SK-N-SH (cell line): ENCODE results near the gene BAIAP2. TPM values are rescaled to one million over a fixed set of nuclear protein-coding genes. Genes with fewer than 3 reads are reported as not detected.

Experiments used
- CTCF ChIA-PET: fragments of 300-600, 350-600 bp; formaldehyde crosslinking; extraction: SDS; loops from one replicate; lab custom pipeline; 2021; lab: Yijun Ruan, JAX
- POLR2A ChIA-PET: fragments of 350-600 bp; sonication (Branson Sonifier 250); formaldehyde crosslinking; extraction: SDS; loops from one replicate; lab custom pipeline; 2020; ENCODE audit warnings: antibody characterized with exemption, inconsistent platforms; lab: Yijun Ruan, JAX
- DNase-seq: peaks from one replicate; pipeline ENCODE4 v3.0.0; 2012
- H2AFZ ChIP-seq: fragments of 200-600 bp; sonication (generic); 2 replicates; pipeline ENCODE4 v1.8.1; 2016; ENCODE audit warnings: antibody characterized with exemption, mild to moderate bottlenecking, low read depth
- H3F3A ChIP-seq: fragments of 200-600 bp; sonication (generic); replicated peaks from 2 replicates; pipeline ENCODE3; 2016; ENCODE audit warnings: antibody characterized with exemption, mild to moderate bottlenecking; ENCODE audit not compliant: insufficient read depth
- H3K27ac ChIP-seq, 2 experiments: fragments of 200-500 bp in 1 of 2; fragments of 200-600 bp in 1 of 2; sonication (Bioruptor generic) in 1 of 2; sonication (generic), shearing (Covaris generic) in 1 of 2; 2 replicates each; pipeline versions ENCODE4 v1.5.1 to v1.6.1; 2014 to 2016; ENCODE audit warnings: low read depth in 2 of 2, inconsistent platforms in 1 of 2, low read length in 1 of 2, mild to moderate bottlenecking in 1 of 2, mixed read lengths in 1 of 2
- H3K27me3 ChIP-seq: fragments of 200-600 bp; sonication (generic), shearing (Covaris generic); 2 replicates; pipeline ENCODE4 v1.6.1; 2016; ENCODE audit warnings: mixed run types; ENCODE audit not compliant: insufficient read depth
- H3K36me3 ChIP-seq, 2 experiments: fragments of 200-500 bp in 1 of 2; fragments of 200-600 bp in 1 of 2; sonication (Bioruptor generic) in 1 of 2; sonication (generic) in 1 of 2; replicated peaks in 1 of 2; 2 replicates each; pipeline versions ENCODE3 to v1.5.1; 2014 to 2016; ENCODE audit warnings: low read length in 1 of 2, mild to moderate bottlenecking in 1 of 2; ENCODE audit not compliant: insufficient read depth in 2 of 2, control insufficient read depth in 1 of 2
- H3K4me1 ChIP-seq, 2 experiments: fragments of 200-500 bp in 1 of 2; fragments of 200-600 bp in 1 of 2; sonication (Bioruptor generic) in 1 of 2; sonication (generic), shearing (Covaris generic) in 1 of 2; 2 replicates each; pipeline versions ENCODE4 v1.5.1 to v1.6.1; 2014 to 2016; ENCODE audit warnings: low read depth in 1 of 2, low read length in 1 of 2, mixed run types in 1 of 2; ENCODE audit not compliant: insufficient read depth in 2 of 2, control insufficient read depth in 1 of 2
- H3K4me2 ChIP-seq: fragments of 200-600 bp; sonication (generic), shearing (Covaris generic); 2 replicates; pipeline ENCODE4 v1.6.1; 2017; ENCODE audit warnings: mixed run types
- H3K4me3 ChIP-seq, 2 experiments: fragments of 200-500 bp in 1 of 2; fragments of 200-600 bp in 1 of 2; sonication (Bioruptor generic) in 1 of 2; sonication (generic), shearing (Covaris generic) in 1 of 2; 2 replicates each; pipeline versions ENCODE4 v1.5.1 to v1.8.1; 2014 to 2016; ENCODE audit warnings: low read depth in 2 of 2, inconsistent platforms in 1 of 2, low read length in 1 of 2, mild to moderate bottlenecking in 1 of 2, mixed read lengths in 1 of 2, moderate library complexity in 1 of 2
- H3K79me2 ChIP-seq: fragments of 200-600 bp; sonication (generic); 2 replicates; pipeline ENCODE4 v1.8.1; 2017; ENCODE audit warnings: mild to moderate bottlenecking; ENCODE audit not compliant: insufficient read depth
- H3K9ac ChIP-seq: fragments of 200-600 bp; sonication (generic); 2 replicates; pipeline ENCODE4 v1.6.1; 2017; ENCODE audit warnings: mixed run types
- H3K9me2 ChIP-seq: fragments of 200-600 bp; sonication (generic); 2 replicates; pipeline ENCODE4 v1.6.1; 2017; ENCODE audit warnings: mixed run types
- H3K9me3 ChIP-seq: fragments of 200-600 bp; sonication (generic); 2 replicates; pipeline ENCODE4 v1.6.1; 2017; ENCODE audit warnings: mixed run types, mild to moderate bottlenecking, moderate library complexity
- H4K20me1 ChIP-seq: fragments of 200-600 bp; sonication (generic); 2 replicates; pipeline ENCODE4 v1.6.1; 2017; ENCODE audit warnings: mild to moderate bottlenecking, mixed run types; ENCODE audit not compliant: insufficient read depth
- EP300 ChIP-seq, 2 experiments: IDR thresholded peaks; 2 replicates each; pipeline versions ENCODE4 v1.4.0 to v1.6.1; 2012; ENCODE audit warnings: borderline replicate concordance in 1 of 2, low read depth in 1 of 2, low read length in 1 of 2
- EZH2phosphoT487 ChIP-seq: fragments of 200-600 bp; sonication (generic); IDR thresholded peaks from 2 replicates; pipeline ENCODE4 v1.6.1; 2017; ENCODE audit warnings: low read depth, mixed run types, mild to moderate bottlenecking, antibody characterized with exemption, moderate library complexity, borderline replicate concordance
- FOSL2 ChIP-seq: IDR thresholded peaks from 2 replicates; pipeline ENCODE4 v1.4.0; 2012; ENCODE audit warnings: low read depth, mild to moderate bottlenecking, moderate library complexity, borderline replicate concordance
- FOXJ3 ChIP-seq: sonication (generic); formaldehyde crosslinking; IDR thresholded peaks from 2 replicates; pipeline ENCODE4 v1.5.1; 2020; ENCODE audit warnings: mild to moderate bottlenecking, missing genetic modification reagents
- FOXM1 ChIP-seq: IDR thresholded peaks from 2 replicates; pipeline ENCODE4 v1.4.0; 2012; ENCODE audit warnings: low read depth, mild to moderate bottlenecking
- JUND ChIP-seq: IDR thresholded peaks from 2 replicates; pipeline ENCODE4 v1.4.0; 2012
- MEF2A ChIP-seq: IDR thresholded peaks from 2 replicates; pipeline ENCODE4 v1.4.0; 2012; ENCODE audit warnings: low read depth, borderline replicate concordance
- MXI1 ChIP-seq: IDR thresholded peaks from 2 replicates; pipeline ENCODE4 v1.6.1; 2012; ENCODE audit warnings: mild to moderate bottlenecking, low read depth, low read length, improper control_type of control experiment
- POLR2AphosphoS5 ChIP-seq: IDR thresholded peaks from 2 replicates; pipeline ENCODE4 v1.6.1; 2012; ENCODE audit warnings: low read depth, low read length
- RAD21 ChIP-seq: IDR thresholded peaks from 2 replicates; pipeline ENCODE4 v1.6.1; 2012; ENCODE audit warnings: mild to moderate bottlenecking, low read length
- RCOR1 ChIP-seq: fragments of 150-350 bp; IDR thresholded peaks from 2 replicates; pipeline ENCODE4 v1.6.1; 2017; ENCODE audit warnings: antibody characterized with exemption, low read length
- RFX5 ChIP-seq: IDR thresholded peaks from 2 replicates; pipeline ENCODE4 v1.6.1; 2012; ENCODE audit warnings: mild to moderate bottlenecking, improper control_type of control experiment, low read length
- SIN3A ChIP-seq: IDR thresholded peaks from 2 replicates; pipeline ENCODE4 v1.6.1; 2012; ENCODE audit warnings: low read depth, mild to moderate bottlenecking, low read length, moderate library complexity, borderline replicate concordance
- TAF1 ChIP-seq: IDR thresholded peaks from 2 replicates; pipeline ENCODE4 v1.6.1; 2012; ENCODE audit warnings: low read depth, mild to moderate bottlenecking, low read length, moderate library complexity, borderline replicate concordance
- TCF12 ChIP-seq: IDR thresholded peaks from 2 replicates; pipeline ENCODE4 v1.4.0; 2012
- USF2 ChIP-seq: fragments of 150-350 bp; IDR thresholded peaks from 2 replicates; pipeline ENCODE4 v1.6.1; 2017; ENCODE audit warnings: antibody characterized with exemption, low read length, low read depth, borderline replicate concordance
- WGBS: methylation state at CpG from one replicate; pipeline ENCODE4 v1.1.6; 2017; ENCODE audit warnings: low lambda C conversion rate; 5-methylcytosine and 5-hydroxymethylcytosine counted together
- polyA plus RNA-seq, 3 experiments: library from polyadenylated mRNA; depleted of rRNA; stranded (reverse); fragments of >200 nt; gene quantifications; 2 replicates each; pipeline ENCODE4 v1.2.3, GENCODE V29; 2012
- TF ChIP-seq, protein P1 (sequence below): IDR thresholded peaks from 2 replicates; pipeline ENCODE4 v1.6.1; 2012; ENCODE audit warnings: mild to moderate bottlenecking, low read depth, low read length, moderate library complexity
- TF ChIP-seq, protein P2 (sequence below): IDR thresholded peaks from 2 replicates; pipeline ENCODE4; 2012
- TF ChIP-seq, protein P3 (sequence below): IDR thresholded peaks from 2 replicates; pipeline ENCODE4 v1.4.0; 2012; ENCODE audit warnings: low read depth

The BAIAP2 gene
- polyA plus RNA-seq, 1 of the 3 experiments (the other 2 are of a cell fraction) = 19.8 TPM

DNA sequence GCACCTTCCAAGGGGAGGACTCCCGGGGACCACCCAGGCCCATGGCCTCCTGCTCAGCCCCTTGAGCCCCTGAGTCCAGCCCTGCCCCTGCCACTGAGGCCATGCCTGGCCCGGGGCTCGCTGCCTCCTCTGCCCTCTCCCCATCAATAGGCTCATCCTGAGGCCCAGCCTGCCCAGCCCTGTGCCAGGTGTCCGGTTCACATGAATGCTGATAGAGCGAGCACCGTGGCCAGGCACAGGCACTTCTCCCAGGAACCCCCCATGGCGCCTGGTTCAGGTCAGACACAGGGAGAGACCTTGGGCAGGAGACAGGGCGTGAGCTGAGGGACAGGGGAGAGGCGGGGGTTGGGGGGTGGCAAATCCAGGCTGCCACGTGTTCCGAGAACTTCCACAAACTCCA lies 127.5 kb downstream of the BAIAP2 start:
- Histone ChIP-seq H3K9me2 (no peaks in the 10 kb centered on the region), H4K20me1 (no peaks in the 10 kb centered on the region), H2AFZ (no peak overlapping the region), H3F3A (peaks cover 12% of the 10 kb centered on the region), H3K9me3 (no peaks in the 10 kb centered on the region), H3K4me3 (no peak overlapping the region), H3K4me1 (peaks cover 0 to 26% of the 10 kb centered on the region in 2 experiments; a peak in 1 of 4 replicates), H3K27ac (no peak overlapping the region), H3K36me3 (no peaks in the 10 kb centered on the region), H3K4me2 (no peak overlapping the region), H3K9ac (no peak overlapping the region), H3K27me3 (peaks cover 19% of the 10 kb centered on the region; the same call in 1 of the 2 replicates), H3K79me2 (no peaks in the 10 kb centered on the region)
- DNase-seq = no peak
- TF ChIP-seq EZH2phosphoT487 (no peak), SIN3A (no peak), JUND (no peak), MXI1 (no peak), EP300 (IDR thresholded peaks at IDR 0.05; ENCODE audit: borderline replicate concordance in 1 of 2, low read depth in 1 of 2, low read length in 1 of 2) (no peak), RAD21 (no peak), FOXJ3 (CRISPR knock-in tag) (no peak), FOSL2 (no peak), TAF1 (no peak), RFX5 (no peak), TCF12 (no peak), MEF2A (no peak), POLR2AphosphoS5 (no peak), RCOR1 (no peak), FOXM1 (no peak), USF2 (no peak)
- TF ChIP-seq, protein P1, sequence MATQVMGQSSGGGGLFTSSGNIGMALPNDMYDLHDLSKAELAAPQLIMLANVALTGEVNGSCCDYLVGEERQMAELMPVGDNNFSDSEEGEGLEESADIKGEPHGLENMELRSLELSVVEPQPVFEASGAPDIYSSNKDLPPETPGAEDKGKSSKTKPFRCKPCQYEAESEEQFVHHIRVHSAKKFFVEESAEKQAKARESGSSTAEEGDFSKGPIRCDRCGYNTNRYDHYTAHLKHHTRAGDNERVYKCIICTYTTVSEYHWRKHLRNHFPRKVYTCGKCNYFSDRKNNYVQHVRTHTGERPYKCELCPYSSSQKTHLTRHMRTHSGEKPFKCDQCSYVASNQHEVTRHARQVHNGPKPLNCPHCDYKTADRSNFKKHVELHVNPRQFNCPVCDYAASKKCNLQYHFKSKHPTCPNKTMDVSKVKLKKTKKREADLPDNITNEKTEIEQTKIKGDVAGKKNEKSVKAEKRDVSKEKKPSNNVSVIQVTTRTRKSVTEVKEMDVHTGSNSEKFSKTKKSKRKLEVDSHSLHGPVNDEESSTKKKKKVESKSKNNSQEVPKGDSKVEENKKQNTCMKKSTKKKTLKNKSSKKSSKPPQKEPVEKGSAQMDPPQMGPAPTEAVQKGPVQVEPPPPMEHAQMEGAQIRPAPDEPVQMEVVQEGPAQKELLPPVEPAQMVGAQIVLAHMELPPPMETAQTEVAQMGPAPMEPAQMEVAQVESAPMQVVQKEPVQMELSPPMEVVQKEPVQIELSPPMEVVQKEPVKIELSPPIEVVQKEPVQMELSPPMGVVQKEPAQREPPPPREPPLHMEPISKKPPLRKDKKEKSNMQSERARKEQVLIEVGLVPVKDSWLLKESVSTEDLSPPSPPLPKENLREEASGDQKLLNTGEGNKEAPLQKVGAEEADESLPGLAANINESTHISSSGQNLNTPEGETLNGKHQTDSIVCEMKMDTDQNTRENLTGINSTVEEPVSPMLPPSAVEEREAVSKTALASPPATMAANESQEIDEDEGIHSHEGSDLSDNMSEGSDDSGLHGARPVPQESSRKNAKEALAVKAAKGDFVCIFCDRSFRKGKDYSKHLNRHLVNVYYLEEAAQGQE = no peak
- TF ChIP-seq, protein P2, sequence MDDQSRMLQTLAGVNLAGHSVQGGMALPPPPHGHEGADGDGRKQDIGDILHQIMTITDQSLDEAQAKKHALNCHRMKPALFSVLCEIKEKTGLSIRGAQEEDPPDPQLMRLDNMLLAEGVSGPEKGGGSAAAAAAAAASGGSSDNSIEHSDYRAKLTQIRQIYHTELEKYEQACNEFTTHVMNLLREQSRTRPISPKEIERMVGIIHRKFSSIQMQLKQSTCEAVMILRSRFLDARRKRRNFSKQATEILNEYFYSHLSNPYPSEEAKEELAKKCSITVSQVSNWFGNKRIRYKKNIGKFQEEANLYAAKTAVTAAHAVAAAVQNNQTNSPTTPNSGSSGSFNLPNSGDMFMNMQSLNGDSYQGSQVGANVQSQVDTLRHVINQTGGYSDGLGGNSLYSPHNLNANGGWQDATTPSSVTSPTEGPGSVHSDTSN = no peak
- TF ChIP-seq, protein P3, sequence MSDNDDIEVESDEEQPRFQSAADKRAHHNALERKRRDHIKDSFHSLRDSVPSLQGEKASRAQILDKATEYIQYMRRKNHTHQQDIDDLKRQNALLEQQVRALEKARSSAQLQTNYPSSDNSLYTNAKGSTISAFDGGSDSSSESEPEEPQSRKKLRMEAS = no peak
- ChIA-PET POLR2A (no interaction called here), CTCF (interaction anchor here (1.0 to 4.3 kb wide), 2 partner anchors 19 to 38 kb away, joined by 5 to 42 read pairs; no protein-coding TSS in a partner anchor)
- WGBS = 54% methylated on average over 2 of the region's 11 CpGs
